Measurements from ENCODE around the gene CYTH1.

- TF ChIP-seq POLR2A (IDR thresholded peaks at IDR 0.05): no peak
- TF ChIP-seq, protein P1, sequence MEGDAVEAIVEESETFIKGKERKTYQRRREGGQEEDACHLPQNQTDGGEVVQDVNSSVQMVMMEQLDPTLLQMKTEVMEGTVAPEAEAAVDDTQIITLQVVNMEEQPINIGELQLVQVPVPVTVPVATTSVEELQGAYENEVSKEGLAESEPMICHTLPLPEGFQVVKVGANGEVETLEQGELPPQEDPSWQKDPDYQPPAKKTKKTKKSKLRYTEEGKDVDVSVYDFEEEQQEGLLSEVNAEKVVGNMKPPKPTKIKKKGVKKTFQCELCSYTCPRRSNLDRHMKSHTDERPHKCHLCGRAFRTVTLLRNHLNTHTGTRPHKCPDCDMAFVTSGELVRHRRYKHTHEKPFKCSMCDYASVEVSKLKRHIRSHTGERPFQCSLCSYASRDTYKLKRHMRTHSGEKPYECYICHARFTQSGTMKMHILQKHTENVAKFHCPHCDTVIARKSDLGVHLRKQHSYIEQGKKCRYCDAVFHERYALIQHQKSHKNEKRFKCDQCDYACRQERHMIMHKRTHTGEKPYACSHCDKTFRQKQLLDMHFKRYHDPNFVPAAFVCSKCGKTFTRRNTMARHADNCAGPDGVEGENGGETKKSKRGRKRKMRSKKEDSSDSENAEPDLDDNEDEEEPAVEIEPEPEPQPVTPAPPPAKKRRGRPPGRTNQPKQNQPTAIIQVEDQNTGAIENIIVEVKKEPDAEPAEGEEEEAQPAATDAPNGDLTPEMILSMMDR (IDR thresholded peaks at IDR 0.05): no peak
Measured at GRCh38 chr17:78687944-78688343, 94.1 kb downstream of the CYTH1 start.

Data from adrenal gland (tissue), 5 donors.